Lung (tissue), 12 donors: ENCODE results near the gene SOX6. TPM values are rescaled to one million over a fixed set of nuclear protein-coding genes. Genes with fewer than 3 reads are reported as not detected.
A peak's percentile ranks its signal among the peaks of the same experiment; 100 is the strongest.

ENCODE experiments used
- ATAC-seq: fragments of 200-7000 bp; cut with Tn5 transposase; one replicate; pipeline ENCODE4 v1.9.1; 2020; ENCODE audit warnings: moderate number of reproducible peaks; ENCODE audit not compliant: insufficient read depth, low FRiP score
- DNase-seq, 3 donors: peaks; one replicate each; pipeline ENCODE4 v3.0.0-alpha.2; 2013 to 2017
- H3K27ac ChIP-seq, 2 donors: one replicate each; pipeline ENCODE4 v1.5.1; 2013; ENCODE audit warnings: mild to moderate bottlenecking in 2 of 2, moderate library complexity in 2 of 2, control low read depth in 1 of 2, inconsistent platforms in 1 of 2, low read depth in 1 of 2, low read length in 1 of 2
- H3K27me3 ChIP-seq, 3 donors: one replicate each; pipeline ENCODE4 v1.5.1; 2013; ENCODE audit warnings: low read length in 2 of 3; ENCODE audit not compliant: control insufficient read depth in 3 of 3, insufficient read depth in 3 of 3
- H3K36me3 ChIP-seq, 4 donors: one replicate each; pipeline ENCODE4 v1.5.1; 2013; ENCODE audit warnings: low read length in 4 of 4, mild to moderate bottlenecking in 1 of 4, moderate library complexity in 1 of 4; ENCODE audit not compliant: control insufficient read depth in 4 of 4, insufficient read depth in 4 of 4
- H3K4me1 ChIP-seq, 5 donors: one replicate each; pipeline ENCODE4 v1.5.1; 2013; ENCODE audit warnings: low read length in 5 of 5, mild to moderate bottlenecking in 2 of 5, moderate library complexity in 1 of 5; ENCODE audit not compliant: control insufficient read depth in 5 of 5, insufficient read depth in 5 of 5
- H3K4me3 ChIP-seq: one replicate; pipeline ENCODE4 v1.5.1; 2013; ENCODE audit warnings: mild to moderate bottlenecking, control low read depth, moderate library complexity
- H3K9ac ChIP-seq, 2 donors: one replicate each; pipeline ENCODE4 v1.5.1; 2013; ENCODE audit warnings: low read length in 2 of 2, control low read depth in 1 of 2; ENCODE audit not compliant: insufficient read depth in 1 of 2
- H3K9me3 ChIP-seq, 4 donors: one replicate each; pipeline ENCODE4 v1.5.1; 2013; ENCODE audit warnings: low read length in 3 of 4, mild to moderate bottlenecking in 1 of 4, moderate library complexity in 1 of 4; ENCODE audit not compliant: control insufficient read depth in 4 of 4, insufficient read depth in 3 of 4
- WGBS, 2 donors: extraction: QIAGEN DNeasy Blood & Tissue Kit; methylation state at CpG; one replicate each; pipeline ENCODE4 v1.1.7; 2013; 5-methylcytosine and 5-hydroxymethylcytosine counted together
- polyA plus RNA-seq, 2 donors: library from polyadenylated mRNA; stranded (reverse); fragments of 200-250 nt; gene quantifications; one replicate each; pipeline ENCODE4 v1.2.1, GENCODE V29; 2013
- total RNA-seq, 2 donors: library from RNA; depleted of rRNA in 1 of 2; stranded (reverse); fragments of >200 nt in 1 of 2; gene quantifications; one replicate each; pipeline ENCODE4 v1.2.1, GENCODE V29; 2014 to 2021
- TF ChIP-seq, protein P1 (sequence below): IDR thresholded peaks from 2 replicates; pipeline ENCODE4 v1.5.1; 2012; ENCODE audit warnings: mild to moderate bottlenecking; ENCODE audit errors: control extremely low read depth, extremely low read depth
- donor health status: control.
- donor health status: control.
- donor health status: Bipolar disorder and iron deficiency.
- donor health status: healthy.
- donor health status: DM: yes; HTN: yes; CAD: no.

SOX6 gene
- total and polyA plus RNA-seq, 4 donors, result 0.58 to 31.7 (median 7.4) TPM

DNA sequence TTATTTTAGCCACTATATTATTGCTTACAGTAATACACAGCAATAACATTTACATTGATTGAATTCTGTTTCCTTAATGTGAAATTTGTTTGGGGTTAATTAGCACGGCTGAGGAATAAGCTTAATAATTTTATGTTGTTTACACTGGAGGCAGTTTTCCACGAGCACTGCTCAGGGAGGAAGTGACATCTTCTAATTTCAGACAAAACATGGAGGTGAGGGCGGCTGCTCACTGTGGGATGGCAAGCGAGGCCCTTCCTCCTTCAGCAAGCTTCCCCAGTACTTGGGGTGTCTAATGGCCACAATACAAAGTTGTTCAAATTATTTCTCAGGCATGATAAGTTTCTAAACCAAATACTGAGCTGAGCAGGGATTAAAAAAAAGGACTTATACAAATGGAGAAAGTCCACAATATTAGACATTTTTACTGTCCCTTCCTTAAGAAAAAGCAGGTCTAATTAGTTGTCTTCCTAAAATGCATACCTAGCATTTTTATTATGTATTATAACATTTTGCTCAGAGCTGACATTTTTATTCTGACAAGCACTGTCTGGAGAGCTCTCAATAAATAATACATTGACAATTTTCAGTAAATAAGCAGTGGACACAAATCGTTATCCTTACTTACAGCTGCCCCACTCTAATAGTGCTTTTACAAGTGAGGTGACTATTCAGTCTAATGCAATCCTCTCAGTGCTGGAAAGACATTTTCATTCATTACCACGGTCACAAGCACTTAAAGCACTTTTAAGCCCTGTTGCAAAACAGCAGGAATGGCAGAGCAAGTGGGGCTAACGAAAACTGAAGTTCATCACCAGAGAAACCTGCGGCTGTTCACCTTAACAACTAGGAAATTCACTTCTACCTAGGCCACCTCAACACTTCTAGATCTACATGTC lies 56.2 kb downstream of the SOX6 start:
- peak; percentile 47 for ATAC-seq
- DNase-seq, result peak; percentile 11 to 51 (median 26)
- TF ChIP-seq, protein P1, sequence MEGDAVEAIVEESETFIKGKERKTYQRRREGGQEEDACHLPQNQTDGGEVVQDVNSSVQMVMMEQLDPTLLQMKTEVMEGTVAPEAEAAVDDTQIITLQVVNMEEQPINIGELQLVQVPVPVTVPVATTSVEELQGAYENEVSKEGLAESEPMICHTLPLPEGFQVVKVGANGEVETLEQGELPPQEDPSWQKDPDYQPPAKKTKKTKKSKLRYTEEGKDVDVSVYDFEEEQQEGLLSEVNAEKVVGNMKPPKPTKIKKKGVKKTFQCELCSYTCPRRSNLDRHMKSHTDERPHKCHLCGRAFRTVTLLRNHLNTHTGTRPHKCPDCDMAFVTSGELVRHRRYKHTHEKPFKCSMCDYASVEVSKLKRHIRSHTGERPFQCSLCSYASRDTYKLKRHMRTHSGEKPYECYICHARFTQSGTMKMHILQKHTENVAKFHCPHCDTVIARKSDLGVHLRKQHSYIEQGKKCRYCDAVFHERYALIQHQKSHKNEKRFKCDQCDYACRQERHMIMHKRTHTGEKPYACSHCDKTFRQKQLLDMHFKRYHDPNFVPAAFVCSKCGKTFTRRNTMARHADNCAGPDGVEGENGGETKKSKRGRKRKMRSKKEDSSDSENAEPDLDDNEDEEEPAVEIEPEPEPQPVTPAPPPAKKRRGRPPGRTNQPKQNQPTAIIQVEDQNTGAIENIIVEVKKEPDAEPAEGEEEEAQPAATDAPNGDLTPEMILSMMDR, result no peak
- WGBS, 2 donors, result 62 to 73% methylated on average over 8 of the region's 8 CpGs
- Histone ChIP-seq H3K27ac (peak overlapping the region in 1 of 2 donors; percentile 21), H3K4me3 (no peak overlapping the region), H3K9me3 (peaks cover 0 to 2% (median 0%) of the 10 kb centered on the region in 4 donors), H3K4me1 (peaks cover 0 to 9% (median 4%) of the 10 kb centered on the region in 5 donors), H3K27me3 (no peaks in the 10 kb centered on the region), H3K36me3 (no peaks in the 10 kb centered on the region), H3K9ac (no peak overlapping the region)

DNA sequence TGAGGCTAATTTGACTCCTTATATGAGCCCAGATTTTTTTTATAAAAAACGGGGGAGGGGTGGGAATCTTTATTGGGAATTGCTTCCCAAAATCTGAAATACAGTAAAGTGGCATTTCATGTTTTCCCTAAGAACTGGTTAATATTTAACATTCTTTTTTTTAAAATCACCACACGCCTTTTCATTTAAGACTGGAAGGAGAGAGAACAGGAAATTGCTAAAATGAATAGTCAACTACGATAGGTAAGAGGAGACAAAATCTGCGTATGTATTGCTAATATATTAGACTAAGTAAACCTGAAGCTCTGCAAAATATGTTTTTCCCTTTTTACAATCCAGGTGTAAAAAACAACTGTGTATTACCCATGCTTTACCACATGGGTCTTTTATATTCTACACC lies 57.0 kb downstream of the SOX6 start:
- WGBS, 2 donors, result 76 to 81% methylated on average over 4 of the region's 4 CpGs
- DNase-seq, result no peak
- no peaks in the 10 kb centered on the region for H3K36me3 ChIP-seq
- TF ChIP-seq, protein P1, result no peak
- H3K4me1 ChIP-seq, result peaks cover 0 to 9% (median 4%) of the 10 kb centered on the region in 5 donors
- peaks cover 0 to 2% (median 0%) of the 10 kb centered on the region in 4 donors for H3K9me3 ChIP-seq
- H3K9ac ChIP-seq, result no peak overlapping the region
- no peaks in the 10 kb centered on the region for H3K27me3 ChIP-seq
- H3K4me3 ChIP-seq, result no peak overlapping the region
- no peak for ATAC-seq
- no peak overlapping the region for H3K27ac ChIP-seq

DNA sequence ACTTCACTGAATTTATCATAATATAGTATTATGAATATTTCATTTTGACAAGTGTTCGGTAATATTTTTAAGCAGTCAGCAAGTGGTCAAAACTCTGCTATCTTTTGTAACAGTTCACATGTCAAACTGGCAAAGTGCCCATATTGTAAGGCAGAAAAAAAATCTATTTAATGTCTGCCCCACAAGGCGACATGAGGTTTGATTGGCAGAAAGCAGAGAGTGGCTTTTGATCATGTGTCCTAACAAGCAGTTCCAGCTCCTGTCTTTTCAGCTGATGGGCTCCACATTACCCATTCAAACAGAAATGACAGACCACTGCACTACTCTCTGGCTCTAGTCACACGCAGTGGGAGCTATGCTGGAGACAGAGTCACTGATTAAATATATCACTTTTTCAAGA lies 59.0 kb downstream of the SOX6 start:
- DNase-seq (peak in 1 of 3 donors; percentile 20), ATAC-seq (no peak)
- 67 to 77% methylated on average over 3 of the region's 3 CpGs for WGBS, 2 donors

More for the DNA sequence above, 59.0 kb downstream of the SOX6 start:
- Histone ChIP-seq H3K4me1 (peaks cover 0 to 23% (median 4%) of the 10 kb centered on the region in 5 donors), H3K36me3 (no peaks in the 10 kb centered on the region), H3K4me3 (no peak overlapping the region), H3K27me3 (no peaks in the 10 kb centered on the region), H3K9me3 (no peaks in the 10 kb centered on the region), H3K9ac (no peak overlapping the region), H3K27ac (no peak overlapping the region)
- TF ChIP-seq, protein P1, result no peak
